C4-2B (cell line): Measurements from ENCODE around the gene MAN1A1.

Experiments
- H3K27ac ChIP-seq: fragments of 450-650 bp; 2 replicates; pipeline ENCODE4 v1.5.1; 2017
- CTCF ChIP-seq: fragments of 450-650 bp; conservative IDR thresholded peaks from 2 replicates; pipeline ENCODE4 v1.5.1; 2017; ENCODE audit warnings: mild to moderate bottlenecking
- ZFX ChIP-seq: fragments of 450-650 bp; IDR thresholded peaks from 2 replicates; pipeline ENCODE4 v1.6.1; 2017

The MAN1A1 gene

GRCh38 chr6:119280080-119280479 lies 69.5 kb downstream of the MAN1A1 start:
- TF ChIP-seq CTCF (no peak), ZFX (no peak)
- H3K27ac ChIP-seq, result no peak overlapping the region

GRCh38 chr6:119278625-119279024 lies 70.9 kb downstream of the MAN1A1 start:
- no peak overlapping the region for H3K27ac ChIP-seq
- TF ChIP-seq ZFX, result no peak

GRCh38 chr6:119277052-119277451 lies 72.5 kb downstream of the MAN1A1 start:
- TF ChIP-seq CTCF (no peak), ZFX (no peak)

GRCh38 chr6:119276211-119276610 lies 73.3 kb downstream of the MAN1A1 start:
- TF ChIP-seq ZFX (no peak), CTCF (no peak)
- no peak overlapping the region for H3K27ac ChIP-seq

More at GRCh38 chr6:119277052-119277451, 72.5 kb downstream of the MAN1A1 start:
- no peak overlapping the region for H3K27ac ChIP-seq

- no peak overlapping the region for H3K27ac ChIP-seq
- TF ChIP-seq ZFX, result no peak
- no peak for TF ChIP-seq CTCF
Observed at GRCh38 chr6:119274197-119274595, 75.4 kb downstream of the MAN1A1 start.

GRCh38 chr6:119273272-119274196 lies 76.0 kb downstream of the MAN1A1 start:
- TF ChIP-seq CTCF (no peak), ZFX (no peak)
- no peak overlapping the region for H3K27ac ChIP-seq

- TF ChIP-seq CTCF (no peak), ZFX (no peak)
- no peak overlapping the region for H3K27ac ChIP-seq
Observed at GRCh38 chr6:119270545-119270944, 79.0 kb downstream of the MAN1A1 start.
